Measurements from ENCODE around the gene KNCN. TPM values are rescaled to one million over a fixed set of nuclear protein-coding genes. Genes with fewer than 3 reads are reported as not detected.

KNCN gene
- total RNA-seq, 1 experiment from 2014 or later = not detected

- H2BK120ac ChIP-seq (ENCODE audit: low read depth, low read length, poor library complexity, severe bottlenecking) = no peak overlapping the region
- Mint-ChIP-seq H3K27ac (no peak overlapping the region; a peak in 2 of 7 replicates), H3K36me3 (ENCODE audit: insufficient read depth in 1 of 3, low read depth in 3 of 3) (no peaks in the 10 kb centered on the region), H3K9me3 (no peaks in the 10 kb centered on the region; a peak in 1 of 5 replicates), H3K27me3 (ENCODE audit: low read depth) (peaks cover 63% of the 10 kb centered on the region), H3K4me1 (peaks cover 65 to 79% of the 10 kb centered on the region in 2 experiments), H3K4me3 (no peak overlapping the region)
- H3K4me1 ChIP-seq (ENCODE audit: insufficient read depth, low read length) = peaks cover 13% of the 10 kb centered on the region; the same call in 1 of the 2 replicates
- no peak for DNase-seq
- no peak overlapping the region for H2AK5ac ChIP-seq (ENCODE audit: insufficient read length, low read length)
- no peak overlapping the region for H3K56ac ChIP-seq (ENCODE audit: insufficient read length, low read depth, low read length)
- no CpG with 5 or more reads among the region's 4 CpGs for WGBS (ENCODE audit: extremely low coverage, insufficient read length, low lambda C conversion rate)
- no peak overlapping the region for H3T11ph ChIP-seq (ENCODE audit: low read length)
- H3K9me3 ChIP-seq (ENCODE audit: control insufficient read depth, low read depth, low read length) = no peaks in the 10 kb centered on the region
- no peak overlapping the region for H3K4ac ChIP-seq (ENCODE audit: low read depth, low read length)
- no peak overlapping the region for H3K9ac ChIP-seq (ENCODE audit: extremely low read depth, insufficient read length, low read length)
- no peak overlapping the region for H2AFZ ChIP-seq (ENCODE audit: low read length)
- no peak overlapping the region for H2BK15ac ChIP-seq (ENCODE audit: low read depth, low read length)
- H3K79me2 ChIP-seq (ENCODE audit: insufficient read depth, low read length) = no peaks in the 10 kb centered on the region
- no peak for TF ChIP-seq CTCF (conservative IDR thresholded peaks at IDR 0.05)
- no peak overlapping the region for H3K4me2 ChIP-seq (ENCODE audit: insufficient read depth, insufficient read length, low read length)
- H3K27me3 ChIP-seq (ENCODE audit: insufficient read depth, low read length) = no peaks in the 10 kb centered on the region
- no peak overlapping the region for H2BK5ac ChIP-seq (ENCODE audit: insufficient read length, low read length)
- no peaks in the 10 kb centered on the region for H3K23me2 ChIP-seq (ENCODE audit: insufficient read length, low read depth, low read length, poor library complexity, severe bottlenecking)
- no peak overlapping the region for H4K91ac ChIP-seq (ENCODE audit: insufficient read length, low read depth, low read length)
- no peak overlapping the region for H3K14ac ChIP-seq (ENCODE audit: insufficient read depth, low read length)
- no peak overlapping the region for H3K23ac ChIP-seq (ENCODE audit: insufficient read length, low read depth, low read length)
- no peak overlapping the region for H3K18ac ChIP-seq (ENCODE audit: insufficient read length, low read depth, low read length)
- H4K20me1 ChIP-seq (ENCODE audit: control insufficient read depth, insufficient read depth, insufficient read length) = no peaks in the 10 kb centered on the region
- no peak overlapping the region for H2BK20ac ChIP-seq (ENCODE audit: low read depth, low read length, poor library complexity, severe bottlenecking)
- H4K5ac ChIP-seq (ENCODE audit: insufficient read length, low read depth, low read length) = no peak overlapping the region
- no peak overlapping the region for H3K27ac ChIP-seq (ENCODE audit: insufficient read length, low read depth, low read length)
- no peak overlapping the region for H4K8ac ChIP-seq (replicated peaks; ENCODE audit: insufficient read length, low read depth, low read length)
- no peak overlapping the region for H2BK12ac ChIP-seq (ENCODE audit: insufficient read length, low read depth, low read length)
- H3K79me1 ChIP-seq (ENCODE audit: insufficient read depth, low read depth, low read length, poor library complexity, severe bottlenecking) = no peaks in the 10 kb centered on the region
These were observed 33.4 kb downstream of the KNCN start for GRCh38 chr1:46517932-46518498.
